Neural cell (in vitro differentiated cells): ENCODE measurements around the gene CHTF18. TPM values are rescaled to one million over a fixed set of nuclear protein-coding genes. Genes with fewer than 3 reads are reported as not detected.

ENCODE experiments used
- H2AFZ ChIP-seq: fragments of 200-600, 300-800 bp; sonication (generic), shearing (Covaris generic); 2 replicates; pipeline ENCODE4 v1.6.0; 2014; ENCODE audit warnings: low read depth, mild to moderate bottlenecking, antibody characterized with exemption, low read length, moderate library complexity
- H3F3A ChIP-seq: fragments of 200-600 bp; shearing (Covaris generic); 2 replicates; pipeline ENCODE4 v1.6.1; 2016; ENCODE audit warnings: mild to moderate bottlenecking, moderate library complexity, mixed read lengths, antibody characterized with exemption, low read length; ENCODE audit not compliant: insufficient read depth, poor library complexity, severe bottlenecking
- H3K27ac ChIP-seq: fragments of 200-600, 300-800 bp; sonication (generic), shearing (Covaris generic); 2 replicates; pipeline ENCODE4 v1.5.1; 2014; ENCODE audit warnings: mild to moderate bottlenecking, low read length, moderate library complexity
- H3K27me3 ChIP-seq: fragments of 300-800, 200-600 bp; sonication (generic), shearing (Covaris generic); 2 replicates; pipeline ENCODE4 v1.6.0; 2014; ENCODE audit warnings: mild to moderate bottlenecking, low read depth, low read length, moderate library complexity; ENCODE audit not compliant: insufficient read depth
- H3K36me3 ChIP-seq: fragments of 300-800, 200-600 bp; sonication (generic), shearing (Covaris generic); 2 replicates; pipeline ENCODE4 v1.5.1; 2014; ENCODE audit warnings: mild to moderate bottlenecking, antibody characterized with exemption, low read length, moderate library complexity; ENCODE audit not compliant: insufficient read depth
- H3K4me2 ChIP-seq: fragments of 300-800, 200-600 bp; sonication (generic), shearing (Covaris generic); 2 replicates; pipeline ENCODE4 v1.6.0; 2014; ENCODE audit warnings: mild to moderate bottlenecking, low read length
- H3K4me3 ChIP-seq: fragments of 300-800, 200-600 bp; sonication (generic), shearing (Covaris generic); 2 replicates; pipeline ENCODE4 v1.5.1; 2014; ENCODE audit warnings: mild to moderate bottlenecking, low read length, moderate library complexity
- H3K79me2 ChIP-seq: fragments of 200-600 bp; shearing (Covaris generic); replicated peaks from 2 replicates; pipeline ENCODE4 v1.6.0; 2014; ENCODE audit warnings: mild to moderate bottlenecking, low read length, moderate library complexity; ENCODE audit not compliant: insufficient read depth
- H3K9ac ChIP-seq: fragments of 300-800, 200-600 bp; sonication (generic), shearing (Covaris generic); 2 replicates; pipeline ENCODE4 v1.6.1; 2016; ENCODE audit warnings: mild to moderate bottlenecking, low read length, mixed read lengths
- H3K9me2 ChIP-seq: fragments of 200-600 bp; shearing (Covaris generic); 2 replicates; pipeline ENCODE4 v1.6.1; 2016; ENCODE audit warnings: mild to moderate bottlenecking, low read length, mixed read lengths; ENCODE audit not compliant: insufficient read depth
- H3K9me3 ChIP-seq: fragments of 200-600, 300-800 bp; sonication (generic), shearing (Covaris generic); 2 replicates; pipeline ENCODE4 v1.6.1; 2016; ENCODE audit warnings: mild to moderate bottlenecking, mixed run types, low read length, moderate library complexity, mixed read lengths
- H4K20me1 ChIP-seq: fragments of 200-600 bp; shearing (Covaris generic); 2 replicates; pipeline ENCODE4 v1.6.1; 2016; ENCODE audit warnings: mild to moderate bottlenecking, mixed run types; ENCODE audit not compliant: insufficient read depth
- EP300 ChIP-seq: fragments of 450-650 bp; conservative IDR thresholded peaks from 2 replicates; pipeline ENCODE4 v1.6.1; 2014; ENCODE audit warnings: antibody characterized with exemption, mild to moderate bottlenecking, moderate library complexity; ENCODE audit not compliant: poor library complexity, severe bottlenecking
- EZH2 ChIP-seq: fragments of 200-600, 300-800 bp; shearing (Covaris generic), sonication (generic); IDR thresholded peaks from 2 replicates; pipeline ENCODE4 v1.6.1; 2014; ENCODE audit warnings: antibody characterized with exemption, low read length, borderline replicate concordance, mild to moderate bottlenecking; ENCODE audit not compliant: insufficient read depth, poor library complexity, severe bottlenecking
- MXI1 ChIP-seq: fragments of 450-650 bp; conservative IDR thresholded peaks from 2 replicates; pipeline ENCODE4 v1.6.1; 2014; ENCODE audit warnings: antibody characterized with exemption, mild to moderate bottlenecking; ENCODE audit not compliant: poor library complexity, severe bottlenecking
- POLR2AphosphoS5 ChIP-seq: IDR thresholded peaks from 2 replicates; pipeline ENCODE4 v1.6.1; 2012
- RAD21 ChIP-seq: fragments of 450-650 bp; conservative IDR thresholded peaks from 2 replicates; pipeline ENCODE4 v1.6.1; 2014; ENCODE audit warnings: antibody characterized with exemption, mild to moderate bottlenecking, moderate library complexity
- SMC3 ChIP-seq: fragments of 450-650 bp; conservative IDR thresholded peaks from 2 replicates; pipeline ENCODE4 v1.6.1; 2014; ENCODE audit warnings: antibody characterized with exemption, mild to moderate bottlenecking, moderate library complexity; ENCODE audit not compliant: poor library complexity
- TAF1 ChIP-seq: IDR thresholded peaks from 2 replicates; pipeline ENCODE4 v1.6.1; 2012; ENCODE audit warnings: low read depth
- polyA plus RNA-seq: library from polyadenylated mRNA; depleted of rRNA; stranded (reverse); fragments of >200 nt; gene quantifications from 2 replicates; pipeline ENCODE4 v1.2.3, GENCODE V29; 2014
- TF ChIP-seq, protein P1 (sequence below): fragments of 450-650 bp; IDR thresholded peaks from 2 replicates; pipeline ENCODE4 v1.5.1; 2014; ENCODE audit warnings: antibody characterized with exemption, mild to moderate bottlenecking, moderate library complexity; ENCODE audit not compliant: poor library complexity, severe bottlenecking
- TF ChIP-seq, protein P2 (sequence below): IDR thresholded peaks from 2 replicates; pipeline ENCODE4 v1.6.1; 2012; ENCODE audit warnings: borderline replicate concordance

CHTF18 gene
- polyA plus RNA-seq, 1 donor from 2014 or later, result 31.2 TPM

DNA sequence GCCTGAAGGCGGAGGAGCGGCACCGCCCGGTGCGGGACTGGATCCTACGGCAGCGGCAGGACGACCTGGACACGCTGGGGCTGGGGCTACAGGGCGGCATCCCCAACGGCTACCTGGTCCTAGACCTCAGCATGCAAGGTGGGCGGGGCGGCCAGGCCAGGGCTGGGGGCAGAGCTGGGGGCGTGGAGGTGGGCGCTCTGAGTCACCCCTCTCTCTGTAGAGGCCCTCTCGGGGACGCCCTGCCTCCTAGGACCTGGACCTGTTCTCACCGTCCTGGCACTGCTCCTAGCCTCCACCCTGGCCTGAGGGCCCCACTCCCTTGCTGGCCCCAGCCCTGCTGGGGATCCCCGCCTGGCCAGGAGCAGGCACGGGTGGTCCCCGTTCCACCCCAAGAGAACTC, 20.0 kb upstream of the CHTF18 start:
- Histone ChIP-seq H3K36me3 (no peaks in the 10 kb centered on the region), H3K9me2 (no peaks in the 10 kb centered on the region), H2AFZ (no peak overlapping the region), H3K9me3 (no peaks in the 10 kb centered on the region), H4K20me1 (no peaks in the 10 kb centered on the region), H3K4me3 (no peak overlapping the region), H3K27me3 (no peaks in the 10 kb centered on the region), H3K27ac (no peak overlapping the region), H3K4me2 (no peak overlapping the region), H3K79me2 (no peaks in the 10 kb centered on the region), H3F3A (no peaks in the 10 kb centered on the region), H3K9ac (no peak overlapping the region)
- TF ChIP-seq MXI1, result no peak
- TF ChIP-seq, protein P1, sequence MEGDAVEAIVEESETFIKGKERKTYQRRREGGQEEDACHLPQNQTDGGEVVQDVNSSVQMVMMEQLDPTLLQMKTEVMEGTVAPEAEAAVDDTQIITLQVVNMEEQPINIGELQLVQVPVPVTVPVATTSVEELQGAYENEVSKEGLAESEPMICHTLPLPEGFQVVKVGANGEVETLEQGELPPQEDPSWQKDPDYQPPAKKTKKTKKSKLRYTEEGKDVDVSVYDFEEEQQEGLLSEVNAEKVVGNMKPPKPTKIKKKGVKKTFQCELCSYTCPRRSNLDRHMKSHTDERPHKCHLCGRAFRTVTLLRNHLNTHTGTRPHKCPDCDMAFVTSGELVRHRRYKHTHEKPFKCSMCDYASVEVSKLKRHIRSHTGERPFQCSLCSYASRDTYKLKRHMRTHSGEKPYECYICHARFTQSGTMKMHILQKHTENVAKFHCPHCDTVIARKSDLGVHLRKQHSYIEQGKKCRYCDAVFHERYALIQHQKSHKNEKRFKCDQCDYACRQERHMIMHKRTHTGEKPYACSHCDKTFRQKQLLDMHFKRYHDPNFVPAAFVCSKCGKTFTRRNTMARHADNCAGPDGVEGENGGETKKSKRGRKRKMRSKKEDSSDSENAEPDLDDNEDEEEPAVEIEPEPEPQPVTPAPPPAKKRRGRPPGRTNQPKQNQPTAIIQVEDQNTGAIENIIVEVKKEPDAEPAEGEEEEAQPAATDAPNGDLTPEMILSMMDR, result no peak

DNA sequence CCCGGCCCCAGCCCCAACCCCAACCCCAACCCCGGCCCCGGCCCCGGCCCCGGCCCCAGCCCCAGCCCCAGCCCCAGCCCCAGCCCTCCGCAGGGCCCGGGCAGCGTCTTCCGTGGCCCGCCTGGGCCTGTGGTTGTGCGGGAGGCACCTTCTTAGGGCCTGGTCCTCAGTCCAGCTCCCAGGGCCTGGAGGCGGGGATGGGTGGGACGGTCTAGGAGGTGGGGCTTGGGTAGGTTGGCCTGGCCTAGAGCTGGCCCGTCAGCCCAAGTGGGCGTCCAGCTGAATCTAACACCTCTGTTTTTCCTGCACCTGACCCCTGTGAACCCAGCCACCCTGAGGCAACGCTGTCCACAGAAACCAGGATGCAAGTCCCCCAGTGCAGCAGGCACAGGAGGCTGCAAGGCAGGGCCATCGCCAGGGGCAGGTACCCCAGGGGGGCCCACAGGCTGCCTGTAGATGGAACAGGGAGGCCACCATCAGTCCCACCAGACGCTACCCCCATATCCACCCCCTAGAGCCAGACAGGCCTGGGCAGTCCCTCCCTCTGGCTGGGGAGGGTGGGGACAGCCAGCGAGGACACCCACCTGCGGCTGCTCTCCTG, 19.1 kb upstream of the CHTF18 start:
- Histone ChIP-seq H3K27me3 (no peaks in the 10 kb centered on the region), H3F3A (no peaks in the 10 kb centered on the region), H3K9me2 (no peaks in the 10 kb centered on the region), H3K4me3 (no peak overlapping the region), H3K27ac (no peak overlapping the region), H3K36me3 (no peaks in the 10 kb centered on the region), H3K4me2 (no peak overlapping the region), H2AFZ (no peak overlapping the region), H4K20me1 (no peaks in the 10 kb centered on the region), H3K9me3 (no peaks in the 10 kb centered on the region), H3K79me2 (no peaks in the 10 kb centered on the region), H3K9ac (no peak overlapping the region)
- TF ChIP-seq, protein P2, sequence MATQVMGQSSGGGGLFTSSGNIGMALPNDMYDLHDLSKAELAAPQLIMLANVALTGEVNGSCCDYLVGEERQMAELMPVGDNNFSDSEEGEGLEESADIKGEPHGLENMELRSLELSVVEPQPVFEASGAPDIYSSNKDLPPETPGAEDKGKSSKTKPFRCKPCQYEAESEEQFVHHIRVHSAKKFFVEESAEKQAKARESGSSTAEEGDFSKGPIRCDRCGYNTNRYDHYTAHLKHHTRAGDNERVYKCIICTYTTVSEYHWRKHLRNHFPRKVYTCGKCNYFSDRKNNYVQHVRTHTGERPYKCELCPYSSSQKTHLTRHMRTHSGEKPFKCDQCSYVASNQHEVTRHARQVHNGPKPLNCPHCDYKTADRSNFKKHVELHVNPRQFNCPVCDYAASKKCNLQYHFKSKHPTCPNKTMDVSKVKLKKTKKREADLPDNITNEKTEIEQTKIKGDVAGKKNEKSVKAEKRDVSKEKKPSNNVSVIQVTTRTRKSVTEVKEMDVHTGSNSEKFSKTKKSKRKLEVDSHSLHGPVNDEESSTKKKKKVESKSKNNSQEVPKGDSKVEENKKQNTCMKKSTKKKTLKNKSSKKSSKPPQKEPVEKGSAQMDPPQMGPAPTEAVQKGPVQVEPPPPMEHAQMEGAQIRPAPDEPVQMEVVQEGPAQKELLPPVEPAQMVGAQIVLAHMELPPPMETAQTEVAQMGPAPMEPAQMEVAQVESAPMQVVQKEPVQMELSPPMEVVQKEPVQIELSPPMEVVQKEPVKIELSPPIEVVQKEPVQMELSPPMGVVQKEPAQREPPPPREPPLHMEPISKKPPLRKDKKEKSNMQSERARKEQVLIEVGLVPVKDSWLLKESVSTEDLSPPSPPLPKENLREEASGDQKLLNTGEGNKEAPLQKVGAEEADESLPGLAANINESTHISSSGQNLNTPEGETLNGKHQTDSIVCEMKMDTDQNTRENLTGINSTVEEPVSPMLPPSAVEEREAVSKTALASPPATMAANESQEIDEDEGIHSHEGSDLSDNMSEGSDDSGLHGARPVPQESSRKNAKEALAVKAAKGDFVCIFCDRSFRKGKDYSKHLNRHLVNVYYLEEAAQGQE, result no peak
- TF ChIP-seq TAF1 (no peak), RAD21 (no peak), EZH2 (no peak), POLR2AphosphoS5 (no peak), EP300 (no peak), SMC3 (no peak), MXI1 (no peak)
- TF ChIP-seq, protein P1, result no peak
